ENCODE data around the gene ZC3H12A. TPM values are rescaled to one million over a fixed set of nuclear protein-coding genes. Genes with fewer than 3 reads are reported as not detected.

Gene ZC3H12A
- total and polyA plus RNA-seq, 10 donors: 9.7 to 33.1 (median 19.8) TPM

GRCh38 chr1:37474697-37475379 is 458 bp downstream of the ZC3H12A start:
- Histone ChIP-seq H3K4me1 (peaks cover 71 to 94% (median 81%) of the 10 kb centered on the region in 6 donors), H3K27ac (peak overlapping the region; percentile 76 to 98 (median 94)), H3K9me3 (no peaks in the 10 kb centered on the region), H3K27me3 (replicated peaks in 1 of 7) (no peaks in the 10 kb centered on the region), H3K36me3 (peaks cover 0 to 40% (median 13%) of the 10 kb centered on the region in 6 donors), H3K4me3 (peak overlapping the region; percentile 83 to 97 (median 86))
- DNase-seq: peak; percentile 89
- TF ChIP-seq POLR2AphosphoS5 (IDR thresholded peaks at IDR 0.05) (no peak), POLR2A (IDR thresholded peaks at IDR 0.05) (no peak), CTCF (IDR thresholded peaks at IDR 0.05 in 8 of 11, conservative IDR thresholded peaks at IDR 0.05 in 3 of 11) (no peak)
- WGBS, 5 donors: 0 to 3% (median 2%) methylated on average over 22 to 38 of the region's 38 CpGs
- intact Hi-C loops (cut with DNase I; ENCODE audit: low total_unique reads): no loop called here

GRCh38 chr1:37475380-37476086 is 1.2 kb downstream of the ZC3H12A start:
- peaks cover 75 to 94% (median 88%) of the 10 kb centered on the region in 6 donors for H3K4me1 ChIP-seq
- no peak for TF ChIP-seq POLR2A (IDR thresholded peaks at IDR 0.05)
- TF ChIP-seq POLR2AphosphoS5 (IDR thresholded peaks at IDR 0.05): peak in 1 of 3 donors; percentile 4
- peak; percentile 81 for DNase-seq

GRCh38 chr1:37476087-37476452 is 1.7 kb downstream of the ZC3H12A start:
- Histone ChIP-seq H3K4me1 (peaks cover 78 to 94% (median 90%) of the 10 kb centered on the region in 6 donors), H3K36me3 (peaks cover 3 to 53% (median 24%) of the 10 kb centered on the region in 6 donors), H3K9me3 (no peaks in the 10 kb centered on the region), H3K4me3 (peak overlapping the region; percentile 83 to 97 (median 86)), H3K27me3 (replicated peaks in 1 of 7) (no peaks in the 10 kb centered on the region), H3K27ac (peak overlapping the region; percentile 76 to 98 (median 94))
- 37 to 67% (median 43%) methylated on average over 9 of the region's 9 CpGs for WGBS, 5 donors
- no peak for TF ChIP-seq POLR2A (IDR thresholded peaks at IDR 0.05)
- no peak for TF ChIP-seq CTCF (IDR thresholded peaks at IDR 0.05 in 8 of 11, conservative IDR thresholded peaks at IDR 0.05 in 3 of 11)
- TF ChIP-seq POLR2AphosphoS5 (IDR thresholded peaks at IDR 0.05): no peak
- intact Hi-C loops (cut with DNase I; ENCODE audit: low total_unique reads): no loop called here
- DNase-seq: no peak

More at GRCh38 chr1:37475380-37476086, 1.2 kb downstream of the ZC3H12A start:
- WGBS, 5 donors: 46 to 67% (median 50%) methylated on average over 22 to 24 of the region's 24 CpGs
- no peaks in the 10 kb centered on the region for H3K9me3 ChIP-seq
- intact Hi-C loops (cut with DNase I; ENCODE audit: low total_unique reads): no loop called here
- H3K36me3 ChIP-seq: peaks cover under 1 to 47% (median 19%) of the 10 kb centered on the region in 6 donors
- no peaks in the 10 kb centered on the region for H3K27me3 ChIP-seq (replicated peaks in 1 of 7)
- H3K4me3 ChIP-seq: peak overlapping the region; percentile 83 to 97 (median 86)
- peak overlapping the region; percentile 76 to 98 (median 94) for H3K27ac ChIP-seq

- Histone ChIP-seq H3K36me3 (peaks cover 3 to 58% (median 30%) of the 10 kb centered on the region in 6 donors), H3K27ac (peak overlapping the region; percentile 76 to 98 (median 94)), H3K9me3 (no peaks in the 10 kb centered on the region), H3K4me3 (peak overlapping the region; percentile 83 to 97 (median 86)), H3K27me3 (replicated peaks in 1 of 7) (no peaks in the 10 kb centered on the region), H3K4me1 (peaks cover 73 to 94% (median 90%) of the 10 kb centered on the region in 6 donors)
- TF ChIP-seq CTCF (IDR thresholded peaks at IDR 0.05 in 8 of 11, conservative IDR thresholded peaks at IDR 0.05 in 3 of 11) (no peak), POLR2AphosphoS5 (IDR thresholded peaks at IDR 0.05) (no peak), POLR2A (IDR thresholded peaks at IDR 0.05) (no peak)
- 0 to 13% (median 7%) methylated on average over 4 to 5 of the region's 5 CpGs for WGBS, 5 donors
- intact Hi-C loops (cut with DNase I; ENCODE audit: low total_unique reads): no loop called here
- peak; percentile 79 for DNase-seq
Observed at GRCh38 chr1:37476460-37477197, 2.2 kb downstream of the ZC3H12A start.
